NCI-H226 (cell line): ENCODE measurements around the gene FAM240A.
"Not testable (repeated sequence)": the region's sequence is repeated elsewhere in the genome, so short reads cannot be mapped to it uniquely, and the experiment has no call there.

Experiments used
- DNase-seq: peaks from one replicate; pipeline ENCODE4 v3.0.0-alpha.2; 2015

The FAM240A gene

DNA sequence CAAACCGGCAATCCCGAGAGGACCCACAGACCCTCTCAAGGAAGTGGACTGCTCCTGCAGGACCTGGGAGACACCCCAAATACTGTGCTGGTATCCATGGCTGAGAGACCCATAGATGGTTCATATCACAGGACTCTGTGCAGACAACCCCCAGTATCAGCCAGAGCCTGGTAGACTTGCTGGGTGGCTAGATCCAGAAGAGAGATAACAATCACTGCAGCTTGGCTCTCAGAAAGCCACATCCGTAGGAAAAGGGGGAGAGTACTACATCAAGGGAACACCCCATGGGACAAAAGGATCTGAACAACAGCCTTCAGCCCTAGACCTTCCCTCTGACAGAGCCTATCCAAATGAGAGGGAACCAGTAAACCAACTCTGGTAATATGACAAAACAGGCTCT is 25.1 kb upstream of the FAM240A start:
- not testable (repeated sequence) for DNase-seq

DNA sequence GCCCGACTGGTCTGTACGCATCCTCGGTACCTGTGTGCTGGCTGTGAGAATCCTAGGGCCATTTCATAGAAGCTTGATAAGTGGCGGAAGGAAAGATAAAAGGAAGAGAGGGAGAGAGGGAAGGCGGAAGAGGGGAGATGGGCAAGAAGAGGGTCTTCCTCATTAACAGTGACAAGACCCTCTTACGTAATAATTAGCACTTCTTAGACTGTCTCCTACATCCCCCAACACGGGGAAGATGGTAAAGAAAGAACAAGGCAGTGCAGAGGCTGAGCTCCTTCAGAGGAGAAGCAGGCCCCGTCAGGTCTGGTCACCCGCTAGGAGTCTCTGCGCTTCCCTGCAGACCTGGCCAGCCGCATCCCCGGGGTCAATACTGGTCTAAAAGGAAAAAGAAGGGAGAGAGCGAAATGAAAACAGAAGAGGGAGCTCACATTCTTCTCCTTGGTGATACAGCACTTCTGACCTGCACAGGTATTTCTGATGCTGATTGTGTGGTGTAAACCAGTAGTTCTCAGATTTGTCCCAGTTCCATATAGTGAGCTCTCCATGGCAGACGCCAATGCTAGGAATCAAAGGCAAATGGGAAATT is 19.0 kb upstream of the FAM240A start:
- DNase-seq, result no peak

DNA sequence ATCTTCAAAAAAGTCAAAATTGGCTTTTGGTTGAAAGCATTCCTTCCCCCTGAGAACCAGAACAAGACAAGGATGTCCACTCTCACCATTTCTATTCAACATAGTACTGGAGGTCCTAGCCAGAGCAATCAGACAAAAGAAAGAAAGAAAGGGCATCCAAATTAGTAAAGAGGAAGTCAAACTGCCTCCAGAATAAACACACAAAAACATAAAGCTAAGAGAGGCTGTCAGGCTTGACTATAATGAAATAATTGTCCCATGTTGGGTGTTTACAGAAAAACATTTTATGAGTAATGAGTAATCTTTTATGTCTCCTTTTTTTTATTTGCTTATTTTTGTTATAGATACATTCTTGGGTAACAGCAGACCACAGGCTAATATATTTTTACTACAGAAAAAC is 18.3 kb upstream of the FAM240A start:
- DNase-seq, result no peak

DNA sequence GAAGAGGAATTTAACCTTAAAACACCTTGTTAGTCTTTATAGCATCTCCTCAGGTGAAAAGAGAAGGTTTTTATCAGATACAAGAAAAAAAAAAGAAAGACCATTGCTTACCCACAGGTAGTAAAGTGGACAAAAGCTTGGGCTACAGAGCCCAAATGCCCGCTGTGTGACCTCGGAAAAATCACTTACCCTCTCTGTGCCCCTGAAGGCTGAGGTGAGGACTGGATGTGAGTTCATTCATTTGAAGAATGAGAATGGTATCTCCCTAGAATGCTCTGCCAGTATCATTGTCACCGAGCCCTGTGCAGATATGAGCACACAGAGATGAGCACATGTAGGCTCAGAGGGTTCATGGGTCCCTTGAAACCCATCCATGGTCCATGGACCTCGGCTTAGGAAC is 17.6 kb upstream of the FAM240A start:
- DNase-seq, result no peak

DNA sequence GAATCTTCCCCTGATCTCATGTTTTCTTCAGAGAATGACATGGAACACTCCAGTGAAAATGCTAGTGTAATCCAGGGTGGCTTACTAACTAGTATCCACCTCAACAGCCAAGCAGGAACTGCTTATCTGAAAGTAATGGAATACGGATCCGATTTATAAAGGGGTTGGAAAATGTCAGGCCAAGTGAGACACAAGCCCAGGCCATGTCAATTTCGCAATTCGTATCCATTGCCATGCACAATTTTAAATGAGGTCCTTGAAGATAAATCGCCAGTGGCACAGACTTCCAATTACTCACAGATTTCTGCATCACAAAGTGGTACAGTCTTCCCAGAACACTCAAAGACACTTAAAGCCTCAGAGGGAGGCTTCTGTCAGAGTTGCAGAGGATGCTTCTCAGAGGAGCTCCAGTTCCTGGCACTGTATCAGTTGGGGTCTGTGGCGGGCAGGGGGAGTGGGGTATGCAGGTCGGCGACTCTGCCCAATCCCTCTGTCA is 16.5 kb upstream of the FAM240A start:
- DNase-seq, result no peak

DNA sequence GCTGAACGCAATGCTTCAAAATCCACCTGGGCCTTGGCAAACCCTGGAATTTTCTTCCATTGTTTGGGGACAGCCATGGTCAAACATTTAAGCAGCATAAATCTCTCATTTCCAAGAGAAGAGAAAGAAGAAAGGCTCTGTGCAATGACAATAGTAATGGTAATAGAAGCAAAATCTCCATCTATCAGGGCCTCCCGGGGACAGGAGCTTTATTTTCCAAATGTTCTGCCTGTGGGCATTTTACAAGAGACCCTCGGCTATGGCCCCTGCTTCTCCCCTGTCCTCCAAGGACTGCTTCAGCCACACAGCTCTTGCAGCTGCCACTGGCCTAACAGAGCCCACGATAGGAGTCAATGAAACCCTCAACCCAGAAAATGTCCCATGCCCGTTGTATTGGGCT is 12.7 kb upstream of the FAM240A start:
- DNase-seq, result no peak

DNA sequence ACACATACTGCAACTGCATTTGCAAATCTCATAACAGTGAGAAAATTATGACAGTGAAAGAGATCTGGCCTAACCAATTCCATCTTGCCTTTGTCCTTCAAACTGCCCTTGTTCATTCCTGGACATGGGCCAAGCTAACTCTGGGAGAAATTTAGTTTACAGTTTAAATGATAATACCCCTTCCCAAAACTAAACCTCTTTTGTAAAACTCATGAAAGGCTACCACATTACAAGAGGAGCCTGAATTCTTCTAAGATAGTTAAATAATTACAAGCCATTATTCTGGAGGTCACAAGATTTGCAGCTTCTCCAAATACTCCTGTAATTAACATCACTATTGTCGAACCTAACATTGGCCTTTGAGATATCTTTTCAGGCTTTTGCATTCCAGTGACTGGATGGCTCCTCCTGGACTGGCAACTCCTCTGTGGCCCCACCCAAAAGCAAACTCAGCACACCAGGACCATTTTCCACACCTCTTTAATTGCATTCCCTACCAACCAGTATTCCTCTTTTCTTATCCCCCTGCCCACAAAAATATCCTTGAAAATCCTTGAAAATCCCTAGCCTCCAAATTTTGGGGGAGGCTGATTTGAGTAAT is 8.8 kb upstream of the FAM240A start:
- no peak for DNase-seq

DNA sequence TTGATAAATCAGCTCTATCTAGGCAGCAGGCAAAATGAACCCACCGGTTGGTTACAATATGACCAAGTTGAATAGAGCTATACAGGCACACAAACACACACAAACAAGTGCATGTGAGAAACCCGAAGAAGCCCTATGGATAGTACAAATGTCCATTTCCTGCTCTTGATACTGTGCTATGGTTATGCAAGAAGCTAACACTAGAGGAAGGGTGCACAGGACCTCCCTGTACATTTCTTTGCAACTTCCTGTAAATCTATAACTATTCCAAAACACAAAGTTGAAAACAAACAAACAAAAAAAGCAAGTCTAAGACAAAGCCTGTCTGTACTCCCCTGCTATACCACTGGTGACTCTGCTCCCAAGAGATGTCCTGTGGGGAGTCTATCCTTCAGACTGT is 8.2 kb upstream of the FAM240A start:
- no peak for DNase-seq

DNA sequence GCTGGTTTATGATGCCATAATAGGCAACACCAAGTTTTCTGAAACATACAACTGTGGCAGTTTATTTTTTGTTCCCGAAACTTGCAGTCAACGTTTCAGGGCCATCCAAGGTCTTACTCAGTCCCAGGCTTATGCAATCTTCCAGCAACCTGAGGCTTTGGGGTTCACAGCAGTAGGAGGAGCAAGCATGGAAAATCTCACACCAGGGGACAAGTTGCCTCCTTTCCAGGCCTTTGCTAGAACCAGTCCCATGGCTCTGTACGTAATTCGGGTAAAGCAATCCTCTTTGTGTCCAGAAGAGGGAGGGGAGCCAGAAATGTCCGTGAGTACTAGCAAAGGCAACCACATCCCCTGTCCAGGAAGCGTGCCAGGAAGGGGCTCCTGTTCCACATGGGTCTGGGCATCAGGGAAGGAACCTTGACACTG is 4.7 kb upstream of the FAM240A start:
- no peak for DNase-seq

DNA sequence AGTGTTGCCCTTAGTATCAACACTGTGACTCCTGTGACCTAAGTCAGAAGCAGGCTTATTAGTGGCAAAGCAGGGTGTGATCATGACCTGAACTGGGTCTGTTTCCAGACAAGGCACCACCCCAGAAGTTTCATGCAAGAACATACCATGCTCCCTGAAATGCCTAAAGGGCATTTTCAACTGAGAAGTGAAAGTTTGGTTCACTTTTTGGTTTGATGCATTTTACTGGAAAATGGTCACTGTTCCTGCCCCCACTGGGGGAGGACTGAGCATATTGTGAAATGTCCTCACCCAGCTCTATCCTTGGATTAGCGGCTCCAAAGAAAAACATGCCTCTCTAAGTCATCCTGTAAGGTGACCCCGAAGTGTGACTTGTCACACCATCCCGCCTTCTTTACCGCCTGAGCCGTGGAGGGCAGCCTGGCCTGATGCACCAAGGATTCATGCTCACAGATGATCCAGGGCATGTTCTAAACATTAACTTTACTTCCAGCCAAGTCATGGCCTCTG is 3.1 kb upstream of the FAM240A start:
- no peak for DNase-seq

DNA sequence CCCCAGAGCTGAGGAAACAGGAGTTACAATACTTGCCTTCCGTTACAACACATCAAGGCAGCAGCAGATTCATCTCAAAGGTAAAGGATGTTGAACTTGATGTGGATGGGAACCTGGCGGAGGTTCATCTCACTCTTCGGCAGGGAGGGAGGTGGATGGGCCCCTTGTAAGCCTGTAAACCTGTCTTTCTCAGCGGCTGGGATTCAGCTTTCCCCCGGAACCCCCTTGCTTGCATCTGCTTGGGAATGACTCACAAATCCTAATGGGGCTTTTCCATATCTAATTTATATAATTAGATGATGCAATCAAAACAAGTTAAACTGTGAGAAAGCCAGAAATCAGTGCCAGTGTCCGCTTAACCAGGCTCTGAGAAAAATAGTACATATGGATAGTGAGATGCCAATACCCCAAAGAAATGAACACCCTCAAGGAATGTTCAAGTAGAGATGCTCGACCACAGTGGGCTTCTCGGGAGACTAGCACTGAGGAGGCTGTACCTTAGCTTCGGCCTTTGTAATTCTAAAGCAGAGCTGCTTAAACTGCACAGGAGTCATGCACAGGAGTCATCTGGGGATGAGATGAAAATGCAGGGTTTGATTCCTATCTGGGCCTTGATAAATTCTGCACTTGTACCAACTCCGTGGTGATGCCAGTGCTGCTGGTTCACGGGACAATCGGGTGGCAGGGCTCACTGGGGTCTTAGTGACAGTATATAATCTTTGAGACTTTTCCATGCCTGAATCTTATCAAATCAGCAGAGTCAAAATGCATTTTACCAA is 2.2 kb upstream of the FAM240A start:
- DNase-seq, result no peak

DNA sequence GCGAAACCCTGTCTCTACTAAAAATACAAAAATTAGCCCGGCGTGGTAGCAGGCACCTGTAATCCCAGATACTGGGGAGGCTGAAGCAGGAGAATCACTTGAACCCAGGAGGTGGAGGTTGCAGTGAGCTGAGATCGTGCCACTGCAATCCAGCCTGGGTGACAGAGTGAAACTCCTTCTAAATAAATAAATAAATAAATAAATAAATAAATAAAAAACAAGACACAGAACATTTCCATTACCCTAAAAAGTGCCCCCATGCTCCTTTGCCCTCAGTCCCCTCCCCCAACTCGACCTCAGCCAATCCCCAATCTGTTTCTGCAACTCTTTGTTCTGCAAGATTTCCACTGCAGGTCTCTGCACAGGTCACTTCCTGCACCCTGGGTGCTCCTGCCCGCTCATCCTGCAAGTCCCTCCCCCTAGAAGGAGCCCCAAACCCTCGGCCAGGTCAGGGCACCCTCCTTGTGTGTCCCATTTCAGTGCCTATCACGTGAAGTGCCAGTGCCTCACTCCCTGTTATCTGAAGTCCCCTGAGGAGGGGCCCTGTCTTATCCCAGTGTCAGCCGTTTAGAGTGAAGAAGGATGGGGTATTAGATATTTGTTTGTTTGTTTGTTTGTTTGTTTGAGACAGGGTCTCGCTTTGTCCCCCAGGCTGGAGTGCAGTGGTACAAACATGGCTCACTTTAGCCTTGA is 1.1 kb downstream of the FAM240A start:
- DNase-seq, result no peak

DNA sequence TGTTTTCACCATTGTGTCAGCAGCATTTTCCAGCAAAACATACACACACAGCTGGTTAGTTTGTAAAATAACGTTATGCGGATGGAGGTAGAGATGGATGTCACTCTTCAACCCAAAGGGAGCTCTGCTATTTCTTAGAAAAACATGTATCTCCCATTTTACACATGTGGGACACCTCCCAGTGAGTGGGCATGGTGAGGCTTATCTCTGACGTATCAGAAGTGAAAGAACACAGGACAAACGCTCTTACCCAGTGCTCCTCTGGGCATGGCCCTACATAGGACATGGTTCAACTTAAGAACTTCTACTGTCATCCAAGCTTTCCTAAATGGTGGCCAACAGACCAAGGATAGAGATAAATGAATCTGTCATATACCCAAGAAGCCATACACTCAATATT is 2.1 kb downstream of the FAM240A start:
- no peak for DNase-seq

DNA sequence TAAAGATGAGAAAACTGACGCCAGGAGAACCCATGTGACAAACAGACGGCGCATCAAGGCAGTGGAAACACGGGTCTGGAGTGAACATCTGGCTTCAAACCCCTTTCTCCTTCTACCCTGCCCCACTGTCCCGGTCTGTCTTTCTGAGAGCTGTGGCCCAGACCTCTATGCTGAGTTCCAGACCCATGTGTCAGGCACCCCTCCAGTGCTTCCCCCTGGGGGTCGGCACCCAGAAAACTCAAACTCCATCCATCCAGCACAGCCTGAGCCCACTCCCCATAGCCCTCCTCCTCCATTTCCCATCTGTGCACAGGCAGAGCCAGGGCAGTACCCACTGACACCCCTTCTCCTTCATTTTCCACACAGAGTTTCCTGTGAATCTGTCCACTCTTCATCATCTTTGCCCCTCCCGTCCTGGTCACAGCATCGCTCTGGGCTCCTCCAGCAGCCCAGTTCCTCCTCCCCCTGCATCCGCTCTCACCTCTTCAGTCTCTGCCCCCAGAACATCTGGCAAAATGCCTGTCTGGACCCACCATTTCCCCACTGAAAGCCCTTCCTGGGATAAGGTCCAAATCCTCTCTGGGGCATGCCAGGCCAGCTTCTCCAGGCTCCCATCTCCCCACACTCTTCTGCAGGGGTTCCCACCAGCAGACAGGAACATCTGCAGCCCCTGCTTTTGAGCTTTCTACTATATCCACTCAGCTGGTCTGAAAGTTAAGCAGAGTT is 2.9 kb downstream of the FAM240A start:
- DNase-seq, result no peak

DNA sequence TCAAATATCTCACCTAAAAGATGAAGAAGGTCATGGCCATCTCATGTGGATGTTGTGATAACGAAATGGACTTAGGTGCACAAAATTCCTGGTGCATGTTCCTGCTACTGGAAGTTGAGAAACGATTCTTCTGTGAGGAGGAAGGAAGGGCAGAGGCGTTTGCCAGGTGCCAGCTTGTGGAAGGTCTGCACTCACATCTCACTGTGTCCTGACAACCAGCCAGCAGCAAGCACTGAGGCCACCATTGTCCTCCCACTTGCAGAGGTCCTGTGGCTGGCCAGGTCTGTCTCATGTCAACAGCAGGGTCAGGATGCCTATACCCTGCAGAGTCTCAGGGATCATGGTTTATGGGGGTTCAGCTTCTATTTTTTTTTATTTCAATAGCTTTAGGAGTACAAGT is 3.7 kb downstream of the FAM240A start:
- no peak for DNase-seq

DNA sequence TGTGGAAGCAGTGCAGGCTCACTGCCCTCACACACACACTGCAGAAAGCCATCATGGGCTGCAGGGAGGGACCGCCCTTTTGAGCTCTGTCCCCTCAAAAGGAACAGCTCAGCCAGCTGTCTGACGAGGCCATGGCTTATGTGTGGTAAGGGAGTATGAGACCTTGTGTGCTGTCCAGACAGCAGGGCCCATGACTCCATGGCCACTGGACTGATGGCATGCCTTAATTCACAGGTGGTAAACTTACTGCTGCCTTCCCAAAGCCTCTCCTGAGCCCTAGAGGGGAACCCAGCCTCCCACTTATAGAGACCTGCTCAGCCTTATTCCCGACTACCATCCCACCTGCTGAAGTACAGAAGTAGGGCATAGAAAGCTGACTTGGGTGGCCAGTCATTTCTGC is 5.6 kb downstream of the FAM240A start:
- DNase-seq, result no peak

DNA sequence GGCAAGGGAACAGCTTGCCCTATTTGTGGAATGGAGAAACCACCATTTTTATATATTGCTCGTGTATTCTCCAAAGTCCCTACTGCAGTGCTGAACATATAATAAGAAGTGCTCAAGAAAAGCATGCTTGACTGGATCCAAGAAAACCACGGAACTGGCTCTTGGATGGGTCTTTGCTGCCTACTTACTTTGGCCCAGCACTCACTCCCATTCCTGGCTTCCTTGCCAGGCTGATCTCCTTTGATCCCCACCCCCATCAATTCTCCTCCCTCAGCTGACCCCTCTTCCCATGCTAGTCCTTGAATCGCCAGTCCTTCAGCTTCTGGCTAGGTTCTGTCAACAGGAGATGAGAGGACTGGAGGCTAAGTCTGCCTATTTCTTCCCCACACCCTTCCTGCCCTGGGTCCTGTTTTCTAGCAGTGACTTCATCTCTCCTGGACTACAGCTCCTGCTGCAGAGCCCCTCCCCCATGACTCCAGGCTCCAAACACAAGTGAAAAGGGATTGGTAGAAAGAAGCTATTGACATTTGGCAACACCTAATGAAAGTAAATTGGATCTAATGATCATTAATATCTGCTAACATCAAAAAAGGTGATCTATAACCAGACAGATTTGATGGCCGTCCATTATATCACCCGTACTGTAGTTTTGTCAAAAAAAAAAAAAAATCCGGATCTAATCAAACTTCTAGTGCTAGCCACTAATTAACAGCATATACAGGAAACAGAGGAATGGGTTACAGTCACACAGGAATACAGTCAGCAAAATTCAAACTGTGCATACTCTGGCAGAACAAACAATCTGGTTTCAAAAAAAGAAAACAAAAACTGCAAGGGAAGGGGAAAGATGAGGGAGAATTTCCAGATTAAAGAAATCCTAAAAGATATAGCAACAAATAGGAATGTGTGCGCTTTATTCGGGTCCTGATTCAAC is 7.8 kb downstream of the FAM240A start:
- DNase-seq, result no peak

DNA sequence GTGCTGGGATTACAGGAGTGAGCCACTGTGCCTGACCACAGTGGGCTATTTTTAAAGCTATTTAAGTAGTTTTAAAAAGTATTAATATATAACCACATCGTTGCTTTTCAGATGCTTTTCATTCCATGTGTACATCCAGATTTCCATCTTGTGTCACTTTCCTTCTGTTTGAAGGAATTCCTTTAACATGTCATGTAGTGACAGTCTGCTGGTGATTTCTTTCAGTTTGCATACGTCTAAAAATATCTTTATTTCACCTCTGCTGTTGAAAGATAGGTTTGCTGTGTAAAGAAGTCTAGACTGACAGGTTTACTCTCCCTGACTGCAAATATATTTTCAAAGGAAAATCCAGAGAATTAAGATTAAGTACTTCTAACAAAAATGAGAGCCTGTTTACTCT is 12.2 kb downstream of the FAM240A start:
- no peak for DNase-seq

DNA sequence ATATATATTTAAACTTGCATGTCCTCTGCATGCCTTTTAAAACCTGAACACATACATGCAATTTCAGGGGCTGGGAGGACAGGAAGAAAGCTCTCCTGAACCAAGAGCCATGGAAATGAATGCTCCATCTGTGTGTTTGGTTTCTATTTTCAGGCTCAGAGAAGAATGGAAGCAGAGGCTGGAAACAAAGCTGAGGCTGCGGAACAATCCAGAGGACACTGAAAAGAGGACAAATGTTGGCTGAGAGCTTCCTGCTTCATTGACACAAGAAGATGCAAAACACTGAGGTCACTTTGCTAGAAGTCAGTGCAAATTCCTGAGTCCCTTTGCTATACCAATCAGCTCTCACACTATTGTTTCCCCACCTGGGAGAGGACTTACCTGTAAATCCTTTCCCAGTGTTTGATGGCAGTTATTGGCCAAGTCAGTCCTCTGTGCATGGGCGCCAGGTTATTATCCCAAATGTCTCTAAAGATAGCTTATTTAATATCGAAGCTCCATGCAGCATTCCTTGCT is 12.7 kb downstream of the FAM240A start:
- no peak for DNase-seq

DNA sequence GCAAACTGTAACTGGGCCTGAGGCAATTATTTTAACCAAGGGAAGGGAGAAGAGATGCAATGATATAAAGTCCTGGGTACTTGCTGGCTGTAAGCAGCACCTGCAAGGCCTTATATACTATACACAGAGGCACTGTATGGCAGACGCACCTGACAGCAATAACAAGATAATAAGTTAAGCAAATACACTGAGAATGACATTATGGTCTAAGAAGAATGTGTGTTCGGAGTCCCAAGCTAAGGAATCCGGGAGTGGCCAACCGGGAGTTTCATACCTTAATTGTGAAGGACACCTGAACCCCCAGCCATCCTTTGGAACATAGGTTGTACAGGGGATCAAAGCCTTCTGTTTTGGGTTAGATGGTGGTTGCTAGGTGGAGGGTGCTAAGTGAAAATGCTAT is 13.7 kb downstream of the FAM240A start:
- no peak for DNase-seq

DNA sequence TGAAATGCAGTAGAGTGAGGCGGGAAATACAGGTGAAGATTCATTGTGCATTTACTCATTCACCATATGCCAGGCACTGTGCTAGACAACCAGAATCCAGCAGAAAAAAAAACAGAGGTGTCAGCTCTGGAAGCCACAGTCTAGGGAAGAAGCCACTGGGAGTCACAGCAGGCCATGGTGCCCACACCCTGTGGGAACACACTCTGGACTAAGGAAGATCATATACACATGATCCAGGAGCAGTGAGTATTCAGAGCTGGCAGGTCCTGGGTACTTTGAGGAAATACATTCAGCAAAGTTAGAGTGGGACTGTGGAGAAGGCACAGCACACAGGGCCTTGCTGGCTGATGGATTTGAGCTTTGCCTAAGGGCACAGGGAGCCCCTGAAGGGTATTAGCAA is 14.8 kb downstream of the FAM240A start:
- DNase-seq, result no peak
